Loucy (cell line): ENCODE measurements around the gene THEM4.
"Not testable (repeated sequence)": the region's sequence is repeated elsewhere in the genome, so short reads cannot be mapped to it uniquely, and the experiment has no call there.

ENCODE experiments used
- H2AFZ ChIP-seq: fragments of 200-600 bp; sonication (generic); 2 replicates; pipeline ENCODE4 v1.6.0; 2016; ENCODE audit warnings: antibody characterized with exemption, mild to moderate bottlenecking, low read length, moderate library complexity
- H3F3A ChIP-seq: fragments of 200-600 bp; 2 replicates; pipeline ENCODE4 v1.6.0; 2016; ENCODE audit warnings: antibody characterized with exemption, low read depth, mild to moderate bottlenecking
- H3K27me3 ChIP-seq: fragments of 200-600 bp; sonication (generic); 2 replicates; pipeline ENCODE4 v1.6.1; 2014; ENCODE audit warnings: low read length, mild to moderate bottlenecking; ENCODE audit not compliant: insufficient read depth, poor library complexity, severe bottlenecking
- H3K36me3 ChIP-seq: fragments of 200-600 bp; sonication (generic); 2 replicates; pipeline ENCODE4 v1.6.1; 2016; ENCODE audit warnings: low read length; ENCODE audit not compliant: insufficient read depth
- H3K4me1 ChIP-seq: fragments of 200-600 bp; sonication (generic); 2 replicates; pipeline ENCODE4 v1.5.1; 2014; ENCODE audit warnings: low read length, mild to moderate bottlenecking; ENCODE audit not compliant: insufficient read depth, poor library complexity, severe bottlenecking
- H3K4me2 ChIP-seq: fragments of 200-600 bp; sonication (generic); 2 replicates; pipeline ENCODE4 v1.6.0; 2014; ENCODE audit warnings: antibody characterized with exemption, low read length, low read depth, mild to moderate bottlenecking; ENCODE audit not compliant: poor library complexity, severe bottlenecking
- H3K4me3 ChIP-seq: fragments of 200-600 bp; sonication (generic); 2 replicates; pipeline ENCODE4 v1.5.1; 2014; ENCODE audit warnings: low read length, mild to moderate bottlenecking, mixed read lengths; ENCODE audit not compliant: poor library complexity, severe bottlenecking
- H3K79me2 ChIP-seq: fragments of 200-600 bp; sonication (generic); 2 replicates; pipeline ENCODE4 v1.6.1; 2014; ENCODE audit warnings: low read length; ENCODE audit not compliant: insufficient read depth
- H3K9ac ChIP-seq: fragments of 200-600 bp; sonication (generic); 2 replicates; pipeline ENCODE4 v1.6.0; 2014; ENCODE audit warnings: mild to moderate bottlenecking, low read depth, low read length, moderate library complexity; ENCODE audit not compliant: poor library complexity, severe bottlenecking
- H3K9me2 ChIP-seq: fragments of 200-600 bp; sonication (generic); replicated peaks from 2 replicates; pipeline ENCODE4 v1.6.1; 2016; ENCODE audit warnings: low read depth, low read length, mixed read lengths
- H3K9me3 ChIP-seq: fragments of 200-600 bp; sonication (generic); 2 replicates; pipeline ENCODE4 v1.6.1; 2014; ENCODE audit warnings: mild to moderate bottlenecking, antibody characterized with exemption, low read length, low read depth; ENCODE audit not compliant: insufficient read depth
- H4K20me1 ChIP-seq: fragments of 200-600 bp; sonication (generic); 2 replicates; pipeline ENCODE4 v1.6.0; 2014; ENCODE audit warnings: antibody characterized with exemption, low read length, mild to moderate bottlenecking; ENCODE audit not compliant: insufficient read depth, poor library complexity, severe bottlenecking
- CTCF ChIP-seq: fragments of 200-600 bp; sonication (generic); conservative IDR thresholded peaks from 2 replicates; pipeline ENCODE4 v1.5.1; 2014; ENCODE audit warnings: mild to moderate bottlenecking, antibody characterized with exemption, low read length
- EZH2phosphoT487 ChIP-seq: fragments of 200-600 bp; IDR thresholded peaks from 2 replicates; pipeline ENCODE4 v1.6.1; 2018; ENCODE audit warnings: antibody characterized with exemption, mild to moderate bottlenecking, moderate library complexity, borderline replicate concordance

Gene THEM4

GRCh38 chr1:151882466-151882865 lies 26.8 kb downstream of the THEM4 start:
- H3K27me3 ChIP-seq, result no peaks in the 10 kb centered on the region

GRCh38 chr1:151881479-151881878 lies 27.8 kb downstream of the THEM4 start:
- H3K4me3 ChIP-seq, result no peak overlapping the region
- H3F3A ChIP-seq, result no peaks in the 10 kb centered on the region
- H3K4me1 ChIP-seq, result no peaks in the 10 kb centered on the region
- H2AFZ ChIP-seq, result no peak overlapping the region
- no peak overlapping the region for H3K4me2 ChIP-seq
- TF ChIP-seq CTCF (peak; percentile 54), EZH2phosphoT487 (no peak)
- H3K36me3 ChIP-seq, result no peaks in the 10 kb centered on the region
- H3K79me2 ChIP-seq, result no peaks in the 10 kb centered on the region
- H4K20me1 ChIP-seq, result no peaks in the 10 kb centered on the region
- H3K9ac ChIP-seq, result no peak overlapping the region
- H3K9me3 ChIP-seq, result no peaks in the 10 kb centered on the region
- H3K27me3 ChIP-seq, result no peaks in the 10 kb centered on the region
- no peaks in the 10 kb centered on the region for H3K9me2 ChIP-seq

More at GRCh38 chr1:151882466-151882865, 26.8 kb downstream of the THEM4 start:
- no peaks in the 10 kb centered on the region for H3K9me3 ChIP-seq
- H3K9me2 ChIP-seq, result no peaks in the 10 kb centered on the region
- no peak for TF ChIP-seq EZH2phosphoT487
- no peak for TF ChIP-seq CTCF
- no peaks in the 10 kb centered on the region for H3K36me3 ChIP-seq
- no peak overlapping the region for H3K4me2 ChIP-seq
- H4K20me1 ChIP-seq, result no peaks in the 10 kb centered on the region
- no peaks in the 10 kb centered on the region for H3F3A ChIP-seq
- H3K79me2 ChIP-seq, result no peaks in the 10 kb centered on the region
- no peak overlapping the region for H2AFZ ChIP-seq
- H3K4me3 ChIP-seq, result no peak overlapping the region
- no peak overlapping the region for H3K9ac ChIP-seq
- no peaks in the 10 kb centered on the region for H3K4me1 ChIP-seq

GRCh38 chr1:151875419-151876097 lies 33.8 kb downstream of the THEM4 start:
- Histone ChIP-seq H3K4me1 (peaks cover 9% of the 10 kb centered on the region), H3K27me3 (no peaks in the 10 kb centered on the region), H3K9me3 (no peaks in the 10 kb centered on the region), H3K79me2 (no peaks in the 10 kb centered on the region), H3K9ac (no peak overlapping the region), H3F3A (no peaks in the 10 kb centered on the region), H4K20me1 (no peaks in the 10 kb centered on the region), H3K4me2 (no peak overlapping the region), H3K9me2 (no peaks in the 10 kb centered on the region), H3K4me3 (no peak overlapping the region), H2AFZ (no peak overlapping the region), H3K36me3 (no peaks in the 10 kb centered on the region)
- TF ChIP-seq EZH2phosphoT487 (no peak), CTCF (no peak)

GRCh38 chr1:151872776-151873175 lies 36.5 kb downstream of the THEM4 start:
- H3K4me1 ChIP-seq, H3F3A ChIP-seq: not testable (repeated sequence)

More at GRCh38 chr1:151872776-151873175, 36.5 kb downstream of the THEM4 start:
- not testable (repeated sequence) for H3K9me2 ChIP-seq, H3K4me2 ChIP-seq, H3K36me3 ChIP-seq, H3K9me3 ChIP-seq, H3K79me2 ChIP-seq, H2AFZ ChIP-seq, H3K27me3 ChIP-seq, H4K20me1 ChIP-seq, H3K4me3 ChIP-seq, H3K9ac ChIP-seq
